ENCODE data around the gene CBLN3. TPM values are rescaled to one million over a fixed set of nuclear protein-coding genes. Genes with fewer than 3 reads are reported as not detected.

Gene CBLN3
- total RNA-seq, 2 donors from 2014 or later, result 1.8 to 2.0 TPM

GRCh38 chr14:24430143-24430681, 744 bp upstream of the CBLN3 start:
- peaks cover 11% of the 10 kb centered on the region for H3K36me3 ChIP-seq
- peaks cover 21% of the 10 kb centered on the region for H3K4me1 ChIP-seq
- peak; percentile 81 for DNase-seq
- peak overlapping the region; percentile 74 for H3K4me3 ChIP-seq
- H3K9me3 ChIP-seq, result no peaks in the 10 kb centered on the region
- peak overlapping the region; percentile 92 for H3K27ac ChIP-seq
- H3K9ac ChIP-seq (ENCODE audit: low read depth in 2 of 2, low read length in 2 of 2), result peak overlapping the region; percentile 95 to 99
- intact Hi-C loops (cut with DNase I), result loop anchor here (2.0 to 10.0 kb wide), 2 partner anchors 63 to 185 kb away; partner anchors contain the start of gene TINF2
- no peaks in the 10 kb centered on the region for H3K27me3 ChIP-seq
- no peak for TF ChIP-seq CTCF (IDR thresholded peaks at IDR 0.05)

- peak overlapping the region; percentile 92 for H3K27ac ChIP-seq
- no peaks in the 10 kb centered on the region for H3K27me3 ChIP-seq
- H3K9me3 ChIP-seq, result no peaks in the 10 kb centered on the region
- peaks cover 11% of the 10 kb centered on the region for H3K36me3 ChIP-seq
- intact Hi-C loops (cut with DNase I), result no loop called here
- no peak overlapping the region for H3K4me3 ChIP-seq
- no peak for TF ChIP-seq CTCF (IDR thresholded peaks at IDR 0.05)
- H3K4me1 ChIP-seq, result peaks cover 25% of the 10 kb centered on the region
- no peak for DNase-seq
- H3K9ac ChIP-seq (ENCODE audit: low read depth in 2 of 2, low read length in 2 of 2), result peak overlapping the region; percentile 87 to 95
These were observed 657 bp downstream of the CBLN3 start for GRCh38 chr14:24428628-24429394.

- Histone ChIP-seq H3K9me3 (no peaks in the 10 kb centered on the region), H3K4me3 (no peak overlapping the region), H3K4me1 (peaks cover 25% of the 10 kb centered on the region), H3K36me3 (peaks cover 3% of the 10 kb centered on the region), H3K27me3 (no peaks in the 10 kb centered on the region), H3K27ac (peak overlapping the region; percentile 79), H3K9ac (ENCODE audit: low read depth in 2 of 2, low read length in 2 of 2) (peak overlapping the region in 1 of 2 donors; percentile 63)
- intact Hi-C loops (cut with DNase I), result no loop called here
- DNase-seq, result no peak
- TF ChIP-seq CTCF (IDR thresholded peaks at IDR 0.05), result no peak
These were observed 1.6 kb downstream of the CBLN3 start for GRCh38 chr14:24427537-24428508.

GRCh38 chr14:24426912-24427536, 2.4 kb downstream of the CBLN3 start:
- H3K36me3 ChIP-seq, result peaks cover under 1% of the 10 kb centered on the region
- peak overlapping the region in 1 of 2 donors; percentile 69 for H3K9ac ChIP-seq (ENCODE audit: low read depth in 2 of 2, low read length in 2 of 2)
- no peaks in the 10 kb centered on the region for H3K27me3 ChIP-seq
- intact Hi-C loops (cut with DNase I), result no loop called here
- no peak for TF ChIP-seq CTCF (IDR thresholded peaks at IDR 0.05)
- no peaks in the 10 kb centered on the region for H3K9me3 ChIP-seq
- H3K4me3 ChIP-seq, result no peak overlapping the region
- H3K27ac ChIP-seq, result peak overlapping the region; percentile 79
- peaks cover 23% of the 10 kb centered on the region for H3K4me1 ChIP-seq
- peak; percentile 79 for DNase-seq
